Measurements from ENCODE around the gene BRSK2. TPM values are rescaled to one million over a fixed set of nuclear protein-coding genes. Genes with fewer than 3 reads are reported as not detected.

Gene BRSK2
- total RNA-seq, 1 donor from 2014 or later, result 13.8 TPM

GRCh38 chr11:1394936-1395772 lies 5.4 kb downstream of the BRSK2 start:
- Mint-ChIP-seq H3K36me3 (no peaks in the 10 kb centered on the region), H3K9me3 (no peaks in the 10 kb centered on the region), H3K4me1 (ENCODE audit: unreplicated experiment) (no peaks in the 10 kb centered on the region), H3K27me3 (peaks cover 25% of the 10 kb centered on the region), H3K27ac (no peak overlapping the region), H3K4me3 (no peak overlapping the region)
- TF ChIP-seq CTCF (conservative IDR thresholded peaks at IDR 0.05), result no peak
- no peak for DNase-seq (ENCODE audit: extremely low spot score, unreplicated experiment)

GRCh38 chr11:1395773-1396374 lies 6.1 kb downstream of the BRSK2 start:
- no peak for DNase-seq (ENCODE audit: extremely low spot score, unreplicated experiment)
- no peak overlapping the region for H3K4me3 Mint-ChIP-seq
- no peaks in the 10 kb centered on the region for H3K36me3 Mint-ChIP-seq
- H3K27me3 Mint-ChIP-seq, result peaks cover 25% of the 10 kb centered on the region
- no peaks in the 10 kb centered on the region for H3K4me1 Mint-ChIP-seq (ENCODE audit: unreplicated experiment)
- no peak for TF ChIP-seq CTCF (conservative IDR thresholded peaks at IDR 0.05)
- H3K9me3 Mint-ChIP-seq, result no peaks in the 10 kb centered on the region
- no peak overlapping the region for H3K27ac Mint-ChIP-seq

- DNase-seq (ENCODE audit: extremely low spot score, unreplicated experiment), result no peak
- Mint-ChIP-seq H3K9me3 (no peaks in the 10 kb centered on the region), H3K4me3 (no peak overlapping the region), H3K36me3 (no peaks in the 10 kb centered on the region), H3K27ac (no peak overlapping the region), H3K4me1 (ENCODE audit: unreplicated experiment) (no peaks in the 10 kb centered on the region), H3K27me3 (peaks cover 21% of the 10 kb centered on the region)
- TF ChIP-seq CTCF (conservative IDR thresholded peaks at IDR 0.05), result no peak
Observed at GRCh38 chr11:1396375-1396841, 6.7 kb downstream of the BRSK2 start.

GRCh38 chr11:1397146-1397861 lies 7.6 kb downstream of the BRSK2 start:
- no peaks in the 10 kb centered on the region for H3K4me1 Mint-ChIP-seq (ENCODE audit: unreplicated experiment)
- TF ChIP-seq CTCF (conservative IDR thresholded peaks at IDR 0.05), result no peak
- H3K27me3 Mint-ChIP-seq, result peaks cover 12% of the 10 kb centered on the region
- DNase-seq (ENCODE audit: extremely low spot score, unreplicated experiment), result no peak
- no peaks in the 10 kb centered on the region for H3K36me3 Mint-ChIP-seq
- H3K27ac Mint-ChIP-seq, result no peak overlapping the region
- no peaks in the 10 kb centered on the region for H3K9me3 Mint-ChIP-seq
- H3K4me3 Mint-ChIP-seq, result no peak overlapping the region

- no peak overlapping the region for H3K4me3 Mint-ChIP-seq
- no peaks in the 10 kb centered on the region for H3K9me3 Mint-ChIP-seq
- no peaks in the 10 kb centered on the region for H3K4me1 Mint-ChIP-seq (ENCODE audit: unreplicated experiment)
- peaks cover 5% of the 10 kb centered on the region for H3K27me3 Mint-ChIP-seq
- H3K27ac Mint-ChIP-seq, result no peak overlapping the region
- no peak for DNase-seq (ENCODE audit: extremely low spot score, unreplicated experiment)
- no peaks in the 10 kb centered on the region for H3K36me3 Mint-ChIP-seq
- TF ChIP-seq CTCF (conservative IDR thresholded peaks at IDR 0.05), result no peak
Observed at GRCh38 chr11:1397862-1398527, 8.3 kb downstream of the BRSK2 start.

Data from type B pancreatic cell (in vitro differentiated cells).